Measurements from ENCODE around the gene MAP3K20. TPM values are rescaled to one million over a fixed set of nuclear protein-coding genes. Genes with fewer than 3 reads are reported as not detected.

Gene MAP3K20
- polyA plus RNA-seq, 1 of the 3 experiments (the other 2 are of a cell fraction) = 8.5 TPM

DNA sequence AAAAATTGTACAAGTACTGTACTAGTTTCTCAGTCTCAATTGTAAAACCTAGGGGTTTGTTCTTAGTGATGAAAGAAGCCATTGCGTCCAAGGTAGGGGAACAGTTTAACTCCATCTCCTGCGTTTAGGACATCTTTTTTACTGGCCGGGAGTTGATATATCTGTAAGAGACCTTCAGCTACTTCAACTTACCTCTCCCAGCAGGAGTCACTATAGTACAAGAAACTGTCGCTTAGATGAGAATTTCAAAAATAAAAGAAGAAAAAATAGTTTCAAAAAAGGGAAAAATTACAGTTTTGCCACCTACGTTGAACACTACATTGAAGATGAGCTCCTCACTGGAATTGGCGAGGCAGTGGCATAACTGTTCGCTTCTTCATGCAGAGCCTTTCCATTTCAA is 122.7 kb downstream of the MAP3K20 start:
- no peaks in the 10 kb centered on the region for H3K79me2 ChIP-seq (ENCODE audit: insufficient read depth)
- no peaks in the 10 kb centered on the region for H3F3A ChIP-seq (replicated peaks; ENCODE audit: insufficient read depth)
- H3K4me3 ChIP-seq (ENCODE audit: low read depth in 2 of 2, low read length in 1 of 2) = no peak overlapping the region
- H3K9me3 ChIP-seq = no peaks in the 10 kb centered on the region
- H3K4me1 ChIP-seq (ENCODE audit: control insufficient read depth in 1 of 2, insufficient read depth in 2 of 2, low read depth in 1 of 2, low read length in 1 of 2) = peaks cover 0 to 11% of the 10 kb centered on the region in 2 experiments
- H3K27me3 ChIP-seq (ENCODE audit: insufficient read depth) = no peaks in the 10 kb centered on the region
- no peak overlapping the region for H3K4me2 ChIP-seq
- ChIA-PET CTCF (interaction anchor here (2.4 kb wide), 1 partner anchor 12 kb away, joined by 7 read pairs; no protein-coding TSS in a partner anchor), POLR2A (no interaction called here)
- WGBS (ENCODE audit: low lambda C conversion rate) = 95% methylated on average over 7 of the region's 7 CpGs
- no peak for DNase-seq
- H3K36me3 ChIP-seq (replicated peaks in 1 of 2; ENCODE audit: control insufficient read depth in 1 of 2, insufficient read depth in 2 of 2, low read length in 1 of 2) = peaks cover 20 to 28% of the 10 kb centered on the region in 2 experiments
- no peaks in the 10 kb centered on the region for H3K9me2 ChIP-seq
- no peak overlapping the region for H2AFZ ChIP-seq (ENCODE audit: low read depth)
- no peak for TF ChIP-seq YY1 (IDR thresholded peaks at IDR 0.05; ENCODE audit: low read depth)
- TF ChIP-seq FOXM1 (IDR thresholded peaks at IDR 0.05; ENCODE audit: low read depth) = no peak
- TF ChIP-seq, protein P1, sequence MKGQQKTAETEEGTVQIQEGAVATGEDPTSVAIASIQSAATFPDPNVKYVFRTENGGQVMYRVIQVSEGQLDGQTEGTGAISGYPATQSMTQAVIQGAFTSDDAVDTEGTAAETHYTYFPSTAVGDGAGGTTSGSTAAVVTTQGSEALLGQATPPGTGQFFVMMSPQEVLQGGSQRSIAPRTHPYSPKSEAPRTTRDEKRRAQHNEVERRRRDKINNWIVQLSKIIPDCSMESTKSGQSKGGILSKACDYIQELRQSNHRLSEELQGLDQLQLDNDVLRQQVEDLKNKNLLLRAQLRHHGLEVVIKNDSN (IDR thresholded peaks at IDR 0.05; ENCODE audit: borderline replicate concordance, low read depth) = no peak
- TF ChIP-seq, protein P2, sequence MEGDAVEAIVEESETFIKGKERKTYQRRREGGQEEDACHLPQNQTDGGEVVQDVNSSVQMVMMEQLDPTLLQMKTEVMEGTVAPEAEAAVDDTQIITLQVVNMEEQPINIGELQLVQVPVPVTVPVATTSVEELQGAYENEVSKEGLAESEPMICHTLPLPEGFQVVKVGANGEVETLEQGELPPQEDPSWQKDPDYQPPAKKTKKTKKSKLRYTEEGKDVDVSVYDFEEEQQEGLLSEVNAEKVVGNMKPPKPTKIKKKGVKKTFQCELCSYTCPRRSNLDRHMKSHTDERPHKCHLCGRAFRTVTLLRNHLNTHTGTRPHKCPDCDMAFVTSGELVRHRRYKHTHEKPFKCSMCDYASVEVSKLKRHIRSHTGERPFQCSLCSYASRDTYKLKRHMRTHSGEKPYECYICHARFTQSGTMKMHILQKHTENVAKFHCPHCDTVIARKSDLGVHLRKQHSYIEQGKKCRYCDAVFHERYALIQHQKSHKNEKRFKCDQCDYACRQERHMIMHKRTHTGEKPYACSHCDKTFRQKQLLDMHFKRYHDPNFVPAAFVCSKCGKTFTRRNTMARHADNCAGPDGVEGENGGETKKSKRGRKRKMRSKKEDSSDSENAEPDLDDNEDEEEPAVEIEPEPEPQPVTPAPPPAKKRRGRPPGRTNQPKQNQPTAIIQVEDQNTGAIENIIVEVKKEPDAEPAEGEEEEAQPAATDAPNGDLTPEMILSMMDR (IDR thresholded peaks at IDR 0.05) = no peak
- no peak for TF ChIP-seq NFIC (IDR thresholded peaks at IDR 0.05; ENCODE audit: borderline replicate concordance)
- TF ChIP-seq TCF12 (IDR thresholded peaks at IDR 0.05) = no peak
- TF ChIP-seq ELF1 (IDR thresholded peaks at IDR 0.05) = no peak
- TF ChIP-seq JUND (IDR thresholded peaks at IDR 0.05) = no peak
- TF ChIP-seq NRF1 (IDR thresholded peaks at IDR 0.05; ENCODE audit: low read depth, low read length) = no peak
- TF ChIP-seq RFX5 (IDR thresholded peaks at IDR 0.05; ENCODE audit: low read length) = no peak
- no peak for TF ChIP-seq GATA2 (CRISPR knock-in tag; IDR thresholded peaks at IDR 0.05)
- no peak for TF ChIP-seq SMC3 (IDR thresholded peaks at IDR 0.05; ENCODE audit: low read depth, low read length)
- TF ChIP-seq, protein P3, sequence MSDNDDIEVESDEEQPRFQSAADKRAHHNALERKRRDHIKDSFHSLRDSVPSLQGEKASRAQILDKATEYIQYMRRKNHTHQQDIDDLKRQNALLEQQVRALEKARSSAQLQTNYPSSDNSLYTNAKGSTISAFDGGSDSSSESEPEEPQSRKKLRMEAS (IDR thresholded peaks at IDR 0.05; ENCODE audit: low read depth) = no peak
- TF ChIP-seq EP300 (IDR thresholded peaks at IDR 0.05; ENCODE audit: borderline replicate concordance in 1 of 2, low read depth in 1 of 2, low read length in 1 of 2) = no peak
- no peak for TF ChIP-seq TAF1 (IDR thresholded peaks at IDR 0.05; ENCODE audit: borderline replicate concordance, low read depth, low read length)
- TF ChIP-seq, protein P4, sequence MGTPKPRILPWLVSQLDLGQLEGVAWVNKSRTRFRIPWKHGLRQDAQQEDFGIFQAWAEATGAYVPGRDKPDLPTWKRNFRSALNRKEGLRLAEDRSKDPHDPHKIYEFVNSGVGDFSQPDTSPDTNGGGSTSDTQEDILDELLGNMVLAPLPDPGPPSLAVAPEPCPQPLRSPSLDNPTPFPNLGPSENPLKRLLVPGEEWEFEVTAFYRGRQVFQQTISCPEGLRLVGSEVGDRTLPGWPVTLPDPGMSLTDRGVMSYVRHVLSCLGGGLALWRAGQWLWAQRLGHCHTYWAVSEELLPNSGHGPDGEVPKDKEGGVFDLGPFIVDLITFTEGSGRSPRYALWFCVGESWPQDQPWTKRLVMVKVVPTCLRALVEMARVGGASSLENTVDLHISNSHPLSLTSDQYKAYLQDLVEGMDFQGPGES (IDR thresholded peaks at IDR 0.05; ENCODE audit: low read depth, low read length) = no peak
- TF ChIP-seq CHD2 (IDR thresholded peaks at IDR 0.05; ENCODE audit: low read length, partially characterized antibody) = no peak
- H3K27ac ChIP-seq (ENCODE audit: low read depth in 2 of 2, low read length in 1 of 2) = no peak overlapping the region
- H3K9ac ChIP-seq = no peak overlapping the region
- H4K20me1 ChIP-seq (ENCODE audit: insufficient read depth) = no peaks in the 10 kb centered on the region

All from SK-N-SH (cell line).